ENCODE measurements around the gene FBXL4.

- TF ChIP-seq CTCF (IDR thresholded peaks at IDR 0.05; ENCODE audit: poor library complexity), result no peak
- TF ChIP-seq EZH2 (IDR thresholded peaks at IDR 0.05; ENCODE audit: borderline replicate concordance), result no peak
- no peak for TF ChIP-seq EZH2phosphoT487 (IDR thresholded peaks at IDR 0.05; ENCODE audit: low read depth, severe bottlenecking, unreplicated experiment)
Observed at GRCh38 chr6:98995116-98995515, 47.4 kb upstream of the FBXL4 start.

Measured in hepatocyte (in vitro differentiated cells).